Fibroblast of skin of back (primary cell): Measurements from ENCODE around the gene WBP2. TPM values are rescaled to one million over a fixed set of nuclear protein-coding genes. Genes with fewer than 3 reads are reported as not detected.

Experiments used
- DNase-seq: peaks from one replicate; pipeline ENCODE4 v3.0.0-alpha.2; 2013
- polyA plus RNA-seq, 2 experiments: library from polyadenylated mRNA; unstranded; fragments of 120-200 nt; gene quantifications; one replicate each; pipeline ENCODE4 v1.2.1, GENCODE V29; 2013; ENCODE audit not compliant: insufficient read length in 2 of 2

WBP2 gene
- 66.8 TPM for polyA plus RNA-seq (2013, experiment 1 of 2; ENCODE audit: insufficient read length)
- polyA plus RNA-seq (2013, experiment 2 of 2; ENCODE audit: insufficient read length) = 73.1 TPM

DNA sequence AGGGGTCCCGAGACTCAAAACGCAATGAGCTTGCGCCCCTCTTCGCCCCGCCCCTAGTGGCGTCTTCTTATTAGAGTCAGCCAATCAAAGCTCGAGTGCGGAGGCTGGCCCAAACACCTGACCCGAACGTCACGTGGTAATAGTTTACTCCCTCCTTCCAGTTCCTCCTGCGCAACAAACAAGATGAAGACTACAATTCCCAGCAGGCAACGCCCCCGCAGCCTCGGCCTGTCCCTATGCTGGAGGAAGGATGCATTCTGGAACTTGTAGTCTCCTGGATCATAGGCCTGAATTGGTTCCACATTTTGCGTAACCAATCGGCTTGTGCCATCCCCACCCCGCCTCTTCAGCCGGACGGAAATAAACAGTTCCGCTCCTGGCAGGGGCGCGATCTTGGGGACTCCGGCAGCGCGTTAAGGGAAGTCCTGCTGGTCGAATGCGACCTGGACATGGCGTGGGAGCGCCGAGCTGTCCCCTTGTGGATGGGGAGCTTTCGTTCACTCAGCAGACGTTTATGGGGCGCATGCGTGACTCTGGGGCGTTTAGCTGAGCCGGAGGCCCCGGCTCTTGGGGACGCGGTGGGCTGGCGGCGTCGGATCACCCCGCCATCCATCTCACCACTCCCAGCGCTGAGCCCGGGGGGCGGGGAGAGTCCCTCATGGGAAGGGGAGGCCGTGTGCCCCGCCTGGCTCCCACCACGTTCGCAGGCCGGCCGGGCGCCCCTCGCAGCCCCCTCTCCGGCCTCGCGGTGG, at the start of gene WBP2:
WBP2 (minus strand) TSS at position 26 of the 752 bp plus-strand sequence. CDS start 38 bp downstream, outside the sequence.
- DNase-seq = peak; percentile 100

DNA sequence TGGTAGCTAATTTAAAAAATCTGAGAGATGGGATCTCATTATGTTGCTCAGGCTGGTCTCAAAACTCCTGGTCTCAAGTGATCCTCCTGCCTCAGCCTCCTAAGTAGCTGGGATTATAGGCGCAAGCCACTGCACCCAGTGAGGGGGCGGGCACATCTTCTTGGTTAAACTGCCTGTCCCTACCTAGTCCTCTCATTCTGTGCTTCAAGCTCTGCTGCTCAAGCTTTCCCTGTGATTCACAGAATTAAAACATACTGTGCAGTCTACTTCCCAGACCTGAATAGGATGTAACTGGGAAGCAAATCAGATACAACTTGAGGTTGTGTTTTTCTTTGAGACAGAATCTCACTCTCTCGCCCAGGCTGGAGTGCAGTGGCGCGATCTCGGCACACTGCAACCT, 47.3 kb upstream of the WBP2 start:
- no peak for DNase-seq

DNA sequence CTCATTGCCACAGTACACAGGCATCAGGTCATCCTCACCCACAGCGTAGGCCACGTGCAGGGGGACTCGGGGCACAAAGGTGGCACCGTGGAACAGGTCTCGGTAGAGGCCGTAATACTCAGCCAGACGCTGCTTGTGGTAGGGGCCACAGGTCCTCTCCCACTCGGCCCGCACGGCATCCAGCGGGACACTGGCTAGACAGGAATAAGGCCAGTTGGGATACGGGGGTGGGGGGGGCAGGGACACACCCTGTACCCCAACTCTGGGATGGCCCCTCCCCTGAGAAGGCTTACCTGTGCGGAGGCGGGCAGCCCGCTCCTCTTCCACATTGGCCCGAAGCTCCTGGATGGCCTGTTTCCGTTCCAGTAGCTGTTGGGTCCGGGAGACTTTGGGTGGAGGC, 46.6 kb upstream of the WBP2 start:
- DNase-seq = no peak

DNA sequence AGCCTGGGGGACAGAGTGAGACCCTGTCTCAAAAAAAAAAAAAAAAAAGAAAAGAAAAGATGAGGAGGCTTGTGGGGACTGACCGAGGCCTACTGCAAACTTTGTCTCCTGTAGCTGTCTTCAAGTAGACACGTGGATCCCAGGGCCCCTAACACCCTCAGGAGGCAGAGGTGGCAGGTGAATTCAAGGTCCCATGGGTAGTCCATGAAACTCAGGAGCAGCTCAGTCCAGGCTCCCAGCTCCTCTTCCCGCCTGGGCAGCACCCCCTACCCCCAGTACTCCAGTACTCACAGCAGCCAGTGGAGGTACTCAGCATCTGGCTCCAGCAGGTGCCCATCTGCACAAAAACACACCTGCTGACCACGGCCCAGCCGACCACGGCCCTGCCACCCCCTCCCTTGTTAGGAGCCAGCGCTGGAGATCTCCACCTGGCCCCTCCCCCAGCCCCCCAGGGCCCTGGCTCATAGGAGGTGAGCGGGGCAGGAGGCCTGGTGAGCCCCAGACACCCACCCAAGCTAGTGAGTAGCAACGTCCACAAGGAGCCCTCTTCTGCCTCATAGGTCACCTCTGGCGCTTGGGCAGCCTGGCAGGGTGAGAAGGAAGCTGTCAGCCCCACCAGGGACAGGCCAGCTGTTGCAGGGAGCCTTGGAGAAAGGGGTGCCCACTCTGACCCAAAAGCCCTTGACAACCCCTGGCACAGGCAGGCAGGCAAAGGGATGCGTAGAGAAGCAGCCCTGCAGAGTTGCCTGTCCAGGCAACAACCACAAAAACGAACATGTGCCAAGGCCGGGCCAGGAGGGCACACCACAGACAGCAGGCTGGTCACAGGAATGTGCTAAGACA, 45.8 kb upstream of the WBP2 start:
- DNase-seq = no peak

DNA sequence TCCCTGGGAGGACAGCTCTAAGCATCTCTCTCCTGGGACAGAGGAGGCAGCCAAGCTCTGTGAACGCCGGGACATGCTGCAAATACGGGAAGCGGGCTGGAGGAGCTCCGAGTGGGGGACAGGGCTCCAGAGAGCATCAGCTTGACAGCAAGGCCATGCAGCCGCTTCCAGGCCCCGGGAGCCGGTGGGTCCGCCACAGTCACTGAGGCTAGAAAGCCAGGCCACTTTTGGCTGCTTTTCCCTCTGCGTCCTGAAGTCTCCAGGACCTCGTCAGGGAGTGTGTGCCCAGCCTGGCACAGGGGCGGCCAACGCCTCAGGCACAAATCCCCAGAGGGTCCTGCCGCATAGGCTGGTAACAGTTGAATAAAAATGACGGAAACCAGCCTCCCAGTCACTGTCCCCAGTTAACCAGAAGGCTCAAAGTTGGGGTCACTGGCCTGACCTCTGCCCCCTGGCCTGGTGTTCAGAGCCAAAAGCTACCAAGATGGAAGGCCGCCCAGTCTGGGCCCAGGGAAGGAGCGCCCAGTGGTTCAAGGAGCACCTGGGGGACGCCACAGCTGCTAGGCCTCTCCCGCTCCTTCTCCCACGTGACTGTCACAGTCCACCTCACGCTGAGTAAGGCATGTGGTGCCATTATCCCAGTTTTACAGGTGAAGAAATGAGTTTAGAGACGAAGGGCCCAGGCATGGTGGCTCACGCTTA, 44.8 kb upstream of the WBP2 start:
- no peak for DNase-seq

DNA sequence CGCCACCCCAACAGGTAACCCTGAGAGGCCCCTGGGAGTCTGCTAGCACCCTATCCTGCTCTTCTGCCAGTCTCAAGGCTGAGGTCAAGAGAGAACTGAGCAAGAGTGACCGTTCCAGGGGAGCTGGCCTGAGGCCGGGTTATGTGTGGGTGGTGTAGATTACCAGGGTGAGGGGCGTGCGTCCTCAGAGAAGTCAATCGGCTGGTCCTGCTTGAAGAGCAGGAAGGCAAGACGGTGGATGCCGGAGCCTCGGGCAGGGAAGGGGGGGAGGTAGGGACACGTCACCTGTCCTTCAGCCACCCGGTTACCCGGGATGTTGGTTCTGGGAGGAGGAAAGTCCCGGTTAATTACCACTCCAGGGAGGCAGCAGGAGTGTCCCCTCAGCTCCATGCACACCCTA, 44.2 kb upstream of the WBP2 start:
- DNase-seq = no peak

DNA sequence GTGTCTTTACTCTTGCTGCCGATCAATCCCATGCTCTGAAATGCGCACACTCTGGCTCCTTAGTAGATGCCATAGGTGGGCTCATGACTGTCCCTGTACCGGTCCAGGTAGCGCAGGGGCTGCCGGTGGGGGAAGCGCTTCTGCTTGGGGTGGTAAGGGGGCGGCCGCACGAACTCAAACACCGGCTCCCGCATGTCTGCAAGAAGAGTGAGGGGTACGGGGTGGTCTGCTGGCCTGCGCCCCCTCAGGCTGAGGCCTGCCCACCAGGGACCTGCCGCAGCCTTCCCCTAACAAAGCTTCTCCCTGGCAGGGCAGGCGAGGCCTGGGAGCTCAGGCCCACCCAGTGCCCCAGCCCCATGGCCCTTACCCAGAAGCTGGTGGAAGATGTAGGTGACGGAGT, 43.7 kb upstream of the WBP2 start:
- DNase-seq = no peak

DNA sequence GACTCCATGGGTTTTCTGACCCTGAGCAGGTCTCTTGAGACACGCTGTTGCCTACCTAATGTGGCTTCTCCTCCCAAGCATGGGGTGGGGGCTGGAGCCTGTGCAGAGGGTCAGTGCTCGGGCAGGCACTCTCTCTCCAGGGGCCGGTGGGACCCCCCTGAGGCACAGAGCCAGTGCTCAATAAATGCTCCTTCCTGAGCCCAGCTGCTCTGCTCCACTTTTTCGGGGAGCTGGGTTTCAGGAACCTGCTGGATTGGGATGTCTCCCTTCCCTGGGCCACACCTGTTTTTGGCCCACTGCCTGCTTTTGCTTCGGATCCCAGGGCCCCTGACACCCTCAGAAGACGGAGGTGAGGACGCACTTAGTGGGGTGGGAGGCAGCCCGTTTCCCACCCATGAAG, 42.9 kb upstream of the WBP2 start:
- DNase-seq = no peak

DNA sequence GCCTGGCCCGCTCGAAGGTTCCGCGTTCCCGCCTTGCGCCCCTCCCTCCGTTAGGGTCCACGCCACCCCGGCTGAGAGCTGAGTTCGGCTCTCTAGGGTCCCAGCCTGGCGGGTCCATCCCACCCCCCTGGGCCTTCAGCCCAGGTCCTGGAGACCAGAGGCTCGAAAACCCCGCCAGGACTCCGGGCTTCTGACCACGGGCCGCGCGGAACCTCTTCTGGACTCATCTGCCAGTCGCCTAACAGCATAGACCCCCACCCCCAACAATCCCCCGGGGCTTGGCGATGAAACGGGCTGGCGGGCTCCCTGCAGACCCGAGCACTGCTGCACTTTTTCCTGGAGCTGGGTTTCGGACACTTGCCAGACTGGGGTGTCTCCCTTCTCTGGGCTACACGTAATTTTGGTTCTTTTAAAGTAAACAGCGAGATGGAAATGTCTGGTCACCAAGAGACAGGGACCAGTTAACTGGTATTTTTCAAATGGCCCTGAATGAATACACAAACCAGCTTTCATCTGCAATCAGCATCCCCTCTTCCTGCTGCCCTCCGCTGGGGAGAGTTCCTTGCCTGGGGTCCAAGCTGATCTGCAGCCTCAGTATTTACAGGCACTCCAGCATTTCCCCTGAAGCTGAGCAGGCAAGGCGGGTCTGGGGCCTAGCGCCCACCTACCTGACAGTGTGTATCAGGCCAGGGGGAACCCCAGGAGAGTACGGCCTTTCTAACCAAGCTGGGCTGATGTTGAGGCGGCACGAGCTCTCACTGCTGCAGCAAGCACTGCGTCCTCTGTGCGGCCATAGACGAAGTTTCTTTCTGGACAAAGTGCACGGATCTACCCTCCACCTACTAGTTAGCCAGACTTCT, 42.3 kb upstream of the WBP2 start:
- no peak for DNase-seq

DNA sequence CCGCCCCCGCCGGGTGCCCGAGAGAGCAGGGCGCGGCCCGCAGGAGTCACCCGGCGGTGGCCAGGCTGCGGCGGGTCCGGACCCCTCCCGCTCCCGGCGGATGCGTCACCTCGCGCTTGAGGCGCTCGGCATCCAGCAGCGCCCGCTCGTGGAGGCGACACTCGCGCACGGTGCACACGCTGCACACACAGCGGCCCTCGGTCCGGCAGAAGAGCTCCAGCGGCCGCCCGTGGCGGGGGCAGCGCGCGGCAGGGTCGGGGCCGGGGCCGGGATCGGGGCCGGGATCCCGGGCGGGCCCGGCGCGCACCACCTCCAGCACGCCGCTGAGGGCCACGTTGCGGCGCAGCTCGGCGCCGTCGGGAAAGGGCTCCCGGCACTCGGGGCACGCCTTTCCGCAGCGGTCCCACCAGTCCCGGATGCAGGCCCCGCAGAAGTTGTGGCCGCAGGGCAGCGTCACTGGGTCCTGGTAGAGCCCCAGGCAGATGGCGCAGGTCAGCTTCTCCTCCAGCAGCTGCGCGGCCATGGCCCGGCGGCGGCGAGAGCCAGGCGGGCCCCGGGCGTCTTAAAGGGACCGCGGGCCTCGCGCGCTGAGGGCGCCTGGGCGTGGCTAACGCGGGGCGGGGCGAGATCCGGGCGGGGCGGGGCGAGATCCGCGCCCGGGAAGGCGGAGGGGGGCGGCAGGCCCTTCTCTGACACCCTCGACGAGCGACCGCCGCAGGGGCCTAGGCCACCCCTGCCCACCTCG, 41.5 kb upstream of the WBP2 start, which contains the start of gene TRIM65:
TRIM65 (minus strand) TSS at position 537 of the 745 bp plus-strand sequence; CDS start at position 523, 14 bp downstream.
- peak; percentile 84 for DNase-seq

DNA sequence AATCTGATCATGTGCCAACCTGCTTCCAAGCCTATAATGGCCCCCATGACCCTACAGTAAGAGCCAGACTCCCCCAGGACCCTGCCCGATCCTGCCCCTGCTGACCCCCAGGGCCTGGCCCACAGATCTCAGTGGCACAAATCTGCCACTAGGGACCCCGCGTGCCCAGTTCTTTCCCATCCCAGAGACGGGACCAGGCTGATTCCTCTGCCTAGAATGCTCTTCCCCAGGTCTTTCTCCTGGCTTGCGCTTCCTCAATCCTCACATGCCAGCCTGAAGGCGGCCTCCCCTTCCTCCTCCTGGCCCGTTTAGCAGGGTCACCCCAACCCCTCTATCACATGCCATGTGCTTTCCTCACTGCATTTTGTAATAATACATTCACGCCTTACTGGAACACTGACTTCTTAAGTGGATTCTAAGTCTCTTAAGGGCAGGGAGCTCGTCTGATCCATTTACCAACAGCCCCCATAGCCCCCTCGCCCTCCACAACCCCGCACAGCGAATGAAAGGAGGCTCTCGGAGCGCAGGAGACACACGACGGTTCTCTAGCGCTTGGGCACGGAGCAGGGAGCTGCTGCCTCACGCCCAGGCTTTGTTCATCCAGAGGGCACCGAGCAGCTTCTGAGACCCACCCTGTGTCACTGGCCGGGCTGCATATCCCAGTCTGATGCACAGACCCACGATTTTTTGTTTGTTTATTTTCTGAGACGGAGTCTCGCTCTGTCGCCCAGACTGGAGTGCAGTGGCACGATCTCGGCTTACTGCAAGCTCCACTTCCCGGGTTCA, 40.4 kb upstream of the WBP2 start:
- DNase-seq = peak; percentile 56

DNA sequence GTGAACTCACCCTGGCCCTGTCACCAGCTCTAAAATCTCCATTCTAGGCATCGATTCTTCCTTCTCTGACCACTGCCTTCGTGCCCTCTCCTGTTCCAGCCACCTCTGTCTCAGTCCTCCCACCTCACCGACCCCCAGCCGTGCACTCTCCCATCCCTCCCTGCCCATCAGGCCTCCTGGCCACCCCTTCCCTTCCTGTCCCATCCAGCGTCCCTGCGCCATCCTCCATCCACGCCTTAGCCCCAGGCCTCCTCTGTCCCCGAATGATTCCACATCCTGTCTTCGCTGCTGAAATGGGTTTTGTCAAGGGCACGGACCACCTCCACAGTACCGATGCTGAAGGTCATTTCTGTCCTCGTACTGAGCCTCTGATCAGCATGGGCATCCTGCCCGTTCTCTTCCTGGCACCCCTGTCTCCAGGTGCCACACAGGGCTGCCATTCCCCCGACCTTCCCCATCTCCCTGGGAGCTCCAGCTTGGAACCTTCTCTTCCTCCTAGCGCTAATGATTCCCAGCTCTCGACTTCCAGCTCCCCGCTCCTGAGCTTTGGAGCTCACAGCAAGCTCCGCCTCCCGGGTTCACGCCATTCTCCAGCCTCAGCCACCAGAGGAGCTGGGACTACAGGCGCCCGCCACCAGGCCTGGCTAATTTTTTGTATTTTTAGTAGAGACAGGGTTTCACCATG, 39.1 kb upstream of the WBP2 start:
- no peak for DNase-seq

DNA sequence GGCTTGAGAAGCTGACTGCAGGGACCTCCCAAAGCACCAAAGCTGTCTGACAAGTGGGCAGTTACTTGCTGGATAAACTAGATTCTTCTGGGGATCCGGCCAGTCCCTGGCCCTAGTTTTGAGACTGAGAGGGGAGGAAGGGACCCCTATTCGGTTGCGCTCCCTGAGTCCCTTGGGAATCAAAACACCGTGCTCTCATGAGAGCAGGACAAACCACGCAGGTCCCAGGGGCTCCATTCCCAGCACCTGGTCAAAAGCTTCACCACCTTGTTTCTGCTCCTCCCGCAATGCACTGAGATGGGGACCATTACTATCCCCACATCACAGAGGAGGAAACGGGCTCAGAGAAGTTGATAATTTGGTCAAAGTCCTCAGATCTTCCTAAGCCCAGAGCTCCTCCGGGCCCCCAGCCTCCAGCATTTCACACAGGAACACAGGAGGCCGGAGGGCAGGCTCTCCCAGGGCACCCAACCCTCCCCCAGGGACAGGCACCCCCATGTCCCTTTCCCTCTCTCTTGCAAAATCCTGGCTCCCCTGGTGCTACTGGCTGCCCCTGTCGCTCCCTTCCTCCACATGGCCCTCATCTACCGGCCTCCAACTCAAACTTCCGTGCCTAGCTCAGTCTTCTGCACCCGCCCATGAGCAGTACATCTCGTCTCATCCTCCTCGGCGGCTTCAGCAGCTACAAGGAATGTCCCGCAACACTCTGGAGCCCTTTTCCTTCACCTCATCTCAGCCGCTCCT, 38.3 kb upstream of the WBP2 start:
- DNase-seq = no peak

DNA sequence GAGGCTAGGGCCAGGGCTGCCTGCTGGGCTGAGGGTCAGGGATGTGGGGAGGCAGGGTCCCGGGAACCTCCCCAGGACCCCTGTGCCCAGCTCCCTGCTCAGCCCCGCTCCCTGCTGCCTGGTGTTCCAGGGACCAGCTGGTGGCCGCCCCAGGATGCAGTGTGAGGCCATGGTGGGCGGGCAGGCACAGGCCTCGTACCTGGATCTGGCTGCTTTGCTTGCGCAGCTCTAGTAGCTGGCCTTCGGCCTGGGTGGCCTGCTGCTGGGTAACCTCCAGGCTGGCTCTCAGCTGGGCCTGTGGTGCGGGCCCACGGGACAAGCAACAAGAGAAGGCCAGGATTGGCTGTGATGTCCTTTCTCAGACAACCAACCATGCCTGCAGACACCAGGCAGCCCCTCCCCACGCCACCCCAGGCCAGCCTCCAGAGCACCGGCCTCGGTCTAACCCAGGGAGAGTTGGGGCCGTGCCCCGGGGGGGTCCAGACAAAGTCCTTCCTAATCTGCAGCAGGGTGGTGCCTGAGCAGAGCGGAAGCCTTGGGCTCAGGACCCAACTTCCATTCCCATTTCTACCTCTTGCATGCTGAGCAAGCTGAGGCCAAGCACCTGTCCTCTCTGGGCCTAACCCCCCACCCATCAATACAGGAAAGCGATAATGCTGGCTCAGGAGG, 37.6 kb upstream of the WBP2 start:
- DNase-seq = no peak

DNA sequence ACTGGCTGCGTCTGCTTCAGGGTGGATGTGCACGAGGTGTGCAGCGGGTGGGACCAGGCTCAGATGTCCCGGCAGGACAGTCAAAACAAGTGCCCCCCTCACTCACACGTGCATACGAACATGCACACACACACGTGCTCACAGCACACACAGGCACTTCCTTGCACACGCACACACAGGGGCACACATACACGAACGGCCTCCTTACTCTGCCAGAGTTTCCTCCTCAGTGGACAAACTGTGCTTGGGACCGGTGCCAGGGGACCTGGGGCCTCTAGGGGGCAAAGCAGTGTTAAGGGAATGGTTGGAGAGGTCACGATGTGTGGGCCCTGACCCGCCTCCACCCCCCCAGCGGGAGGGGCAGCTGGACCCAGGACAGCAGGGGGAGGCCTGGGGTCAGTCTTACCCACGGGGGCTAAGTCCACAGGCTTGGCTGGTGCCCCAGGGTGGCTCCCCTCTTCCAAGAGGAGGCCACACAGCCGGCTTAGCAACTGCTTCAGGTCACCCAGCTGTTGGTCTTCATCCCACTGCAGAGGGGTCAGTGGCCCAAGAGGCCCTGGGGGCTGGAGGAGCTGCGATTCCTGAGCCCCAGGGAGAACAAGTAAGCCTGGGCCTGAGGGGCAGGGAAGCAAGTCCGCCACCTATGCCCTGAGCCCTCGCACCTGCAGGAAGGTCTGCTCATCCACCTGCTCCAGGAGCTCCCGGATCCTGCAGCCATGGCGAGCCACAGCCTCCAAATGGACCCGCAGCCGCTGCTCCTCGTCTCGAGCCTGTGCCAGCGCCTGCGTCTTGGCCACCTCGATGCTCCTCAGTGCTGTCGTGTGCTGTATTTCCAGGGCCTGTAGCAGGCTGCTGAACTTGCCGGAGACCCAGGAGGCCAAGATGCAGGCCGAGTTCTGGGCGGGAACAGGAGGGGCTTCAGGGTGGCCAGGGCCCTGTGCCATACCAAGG, 36.7 kb upstream of the WBP2 start:
- no peak for DNase-seq

DNA sequence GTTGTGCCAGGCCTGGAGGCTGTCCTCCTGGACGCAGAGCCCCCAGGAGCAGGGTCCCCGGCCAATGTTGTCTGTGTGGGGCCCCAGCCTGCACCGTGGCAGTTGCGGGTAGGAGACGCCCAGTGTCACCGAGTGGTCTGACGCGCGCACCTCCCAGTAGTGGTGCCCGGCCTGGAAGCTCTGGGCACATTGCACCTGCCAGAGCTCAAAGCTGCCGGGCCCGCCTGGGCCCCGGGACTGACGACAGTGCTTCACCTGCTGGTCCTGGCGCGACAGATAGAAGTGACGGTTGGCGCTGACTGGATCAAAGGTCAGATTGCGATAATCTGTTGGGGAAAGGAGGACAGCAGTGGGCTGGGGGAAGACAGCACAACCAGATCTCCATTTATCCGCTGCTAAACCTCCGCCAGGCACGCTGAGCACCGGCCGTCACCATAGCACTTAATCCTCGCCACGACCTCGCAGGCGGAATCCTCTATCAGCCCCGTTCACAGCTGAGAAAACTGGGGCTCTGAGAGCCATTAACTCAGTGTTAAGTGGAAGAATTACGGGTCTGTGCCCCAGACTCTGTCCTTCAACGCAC, 36.0 kb upstream of the WBP2 start:
- DNase-seq = no peak

DNA sequence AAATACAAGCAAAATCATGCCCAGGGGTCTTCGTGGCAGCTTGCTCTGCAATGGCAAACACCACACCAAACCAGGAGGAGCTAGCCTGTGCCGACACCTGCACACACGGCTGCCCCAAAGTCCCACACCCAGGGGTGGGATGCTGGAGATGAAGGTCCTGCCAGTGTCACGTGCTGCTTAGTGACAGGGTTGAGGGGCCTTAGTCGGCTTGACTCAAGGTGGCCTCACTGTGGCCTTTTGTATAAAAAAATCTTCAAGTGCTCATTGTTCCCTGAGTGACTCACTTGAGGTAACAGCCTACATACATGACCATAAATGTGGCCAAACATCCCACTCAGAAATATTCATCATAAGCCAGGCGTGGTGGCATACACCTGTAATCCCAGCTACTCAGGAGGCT, 34.3 kb upstream of the WBP2 start:
- no peak for DNase-seq
